ENCODE measurements around the gene PRADC1.

DNA sequence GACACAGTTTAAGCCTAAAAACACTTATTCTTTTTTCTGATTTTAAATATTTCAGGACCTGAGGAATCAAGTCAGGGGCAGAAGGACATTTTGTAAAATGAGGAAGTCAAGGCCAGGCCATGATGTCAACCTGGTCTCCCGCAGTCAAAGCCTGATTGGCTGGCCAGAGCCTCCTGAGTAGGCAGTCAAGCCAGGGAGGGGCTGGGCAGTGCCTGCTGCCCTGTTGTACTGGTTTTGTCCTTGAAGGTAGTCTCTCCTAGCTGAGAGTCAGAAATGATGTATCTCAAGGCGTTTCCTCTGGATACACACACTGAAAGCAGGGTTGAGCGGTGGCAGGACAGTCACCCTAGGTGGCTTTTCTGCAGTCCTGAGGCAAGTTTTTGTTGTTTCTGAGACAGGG, 20.9 kb upstream of the PRADC1 start:
- no peak for TF ChIP-seq EZH2 (IDR thresholded peaks at IDR 0.05; ENCODE audit: low read depth)
- TF ChIP-seq, protein P1, sequence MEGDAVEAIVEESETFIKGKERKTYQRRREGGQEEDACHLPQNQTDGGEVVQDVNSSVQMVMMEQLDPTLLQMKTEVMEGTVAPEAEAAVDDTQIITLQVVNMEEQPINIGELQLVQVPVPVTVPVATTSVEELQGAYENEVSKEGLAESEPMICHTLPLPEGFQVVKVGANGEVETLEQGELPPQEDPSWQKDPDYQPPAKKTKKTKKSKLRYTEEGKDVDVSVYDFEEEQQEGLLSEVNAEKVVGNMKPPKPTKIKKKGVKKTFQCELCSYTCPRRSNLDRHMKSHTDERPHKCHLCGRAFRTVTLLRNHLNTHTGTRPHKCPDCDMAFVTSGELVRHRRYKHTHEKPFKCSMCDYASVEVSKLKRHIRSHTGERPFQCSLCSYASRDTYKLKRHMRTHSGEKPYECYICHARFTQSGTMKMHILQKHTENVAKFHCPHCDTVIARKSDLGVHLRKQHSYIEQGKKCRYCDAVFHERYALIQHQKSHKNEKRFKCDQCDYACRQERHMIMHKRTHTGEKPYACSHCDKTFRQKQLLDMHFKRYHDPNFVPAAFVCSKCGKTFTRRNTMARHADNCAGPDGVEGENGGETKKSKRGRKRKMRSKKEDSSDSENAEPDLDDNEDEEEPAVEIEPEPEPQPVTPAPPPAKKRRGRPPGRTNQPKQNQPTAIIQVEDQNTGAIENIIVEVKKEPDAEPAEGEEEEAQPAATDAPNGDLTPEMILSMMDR (conservative IDR thresholded peaks at IDR 0.05) = no peak

Measured in PC-9 (cell line).